GM12878 (cell line): ENCODE results near the gene PTPRS.

Source experiments
- BMI1 ChIP-seq: fragments of 450-650 bp; IDR thresholded peaks from 2 replicates; pipeline ENCODE4 v1.6.1; 2016; ENCODE audit warnings: mild to moderate bottlenecking, moderate library complexity, borderline replicate concordance
- IRF4 ChIP-seq: IDR thresholded peaks from 2 replicates; pipeline ENCODE4 v1.6.1; 2011; ENCODE audit warnings: low read depth, low read length
- MTA3 ChIP-seq: IDR thresholded peaks from 2 replicates; pipeline ENCODE4 v1.6.1; 2012; ENCODE audit warnings: low read length, inconsistent platforms, borderline replicate concordance
- POLR2A ChIP-seq: IDR thresholded peaks from 2 replicates; pipeline ENCODE4 v1.6.1; 2011; ENCODE audit warnings: low read depth, mild to moderate bottlenecking, low read length
- YY1 ChIP-seq: IDR thresholded peaks from 2 replicates; pipeline ENCODE4 v1.6.1; 2011; ENCODE audit warnings: low read depth, mild to moderate bottlenecking, low read length
- TF ChIP-seq, protein P1 (sequence below), 3 experiments: IDR thresholded peaks in 2 of 3; conservative IDR thresholded peaks in 1 of 3; 2 replicates each; pipeline ENCODE4 v1.5.1; 2011; ENCODE audit warnings: low read depth in 3 of 3, low read length in 3 of 3, mild to moderate bottlenecking in 3 of 3, control low read depth in 2 of 3, moderate library complexity in 2 of 3, inconsistent platforms in 1 of 3, mixed read lengths in 1 of 3; ENCODE audit not compliant: control insufficient read depth in 2 of 3, insufficient read depth in 1 of 3; ENCODE audit errors: extremely low read depth in 1 of 3
- TF ChIP-seq, protein P2 (sequence below): fragments of 450-650 bp; IDR thresholded peaks from 2 replicates; pipeline ENCODE4 v1.6.1; 2014; ENCODE audit warnings: mild to moderate bottlenecking

DNA sequence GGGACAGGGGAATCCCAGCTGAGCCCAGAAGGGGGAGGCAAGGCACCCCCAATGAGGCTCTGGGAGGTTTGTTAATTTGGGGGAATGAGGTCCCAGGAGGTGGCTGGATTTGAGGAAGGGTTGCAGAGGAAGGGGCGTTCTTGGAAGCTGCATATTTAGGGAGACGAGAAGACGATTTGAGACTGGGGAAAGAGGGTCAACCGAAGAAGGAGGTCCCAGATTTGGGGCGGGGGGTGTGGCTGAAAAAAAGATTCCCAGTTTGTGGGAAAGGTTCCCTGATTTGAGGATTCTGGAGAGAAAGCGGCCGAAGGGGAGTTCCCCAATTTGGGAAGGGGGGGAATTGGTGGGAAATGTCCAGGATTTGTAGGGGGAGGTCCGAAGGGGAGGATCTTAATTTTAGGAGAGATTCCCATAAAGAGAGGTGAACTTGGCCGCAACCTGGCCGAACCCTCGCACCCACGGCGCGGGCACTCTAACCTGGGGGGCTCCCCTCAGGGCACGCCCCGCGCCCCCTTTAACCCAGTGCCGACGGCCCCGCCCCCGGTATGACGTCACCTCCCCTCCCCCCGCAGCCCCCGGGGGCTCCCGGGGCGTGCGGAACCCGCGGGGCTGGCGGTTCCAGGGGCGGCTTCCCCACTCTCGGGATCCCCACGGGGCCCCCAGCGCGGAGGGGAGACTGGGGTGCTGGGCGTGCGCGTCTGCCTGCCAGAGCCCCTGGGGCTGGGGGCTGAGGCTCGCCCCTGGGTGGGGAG lies 1.2 kb downstream of the PTPRS start:
- TF ChIP-seq IRF4 = no peak
- TF ChIP-seq, protein P1, sequence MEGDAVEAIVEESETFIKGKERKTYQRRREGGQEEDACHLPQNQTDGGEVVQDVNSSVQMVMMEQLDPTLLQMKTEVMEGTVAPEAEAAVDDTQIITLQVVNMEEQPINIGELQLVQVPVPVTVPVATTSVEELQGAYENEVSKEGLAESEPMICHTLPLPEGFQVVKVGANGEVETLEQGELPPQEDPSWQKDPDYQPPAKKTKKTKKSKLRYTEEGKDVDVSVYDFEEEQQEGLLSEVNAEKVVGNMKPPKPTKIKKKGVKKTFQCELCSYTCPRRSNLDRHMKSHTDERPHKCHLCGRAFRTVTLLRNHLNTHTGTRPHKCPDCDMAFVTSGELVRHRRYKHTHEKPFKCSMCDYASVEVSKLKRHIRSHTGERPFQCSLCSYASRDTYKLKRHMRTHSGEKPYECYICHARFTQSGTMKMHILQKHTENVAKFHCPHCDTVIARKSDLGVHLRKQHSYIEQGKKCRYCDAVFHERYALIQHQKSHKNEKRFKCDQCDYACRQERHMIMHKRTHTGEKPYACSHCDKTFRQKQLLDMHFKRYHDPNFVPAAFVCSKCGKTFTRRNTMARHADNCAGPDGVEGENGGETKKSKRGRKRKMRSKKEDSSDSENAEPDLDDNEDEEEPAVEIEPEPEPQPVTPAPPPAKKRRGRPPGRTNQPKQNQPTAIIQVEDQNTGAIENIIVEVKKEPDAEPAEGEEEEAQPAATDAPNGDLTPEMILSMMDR (IDR thresholded peaks at IDR 0.05 in 2 of 3, conservative IDR thresholded peaks at IDR 0.05 in 1 of 3; ENCODE audit: control insufficient read depth in 2 of 3, extremely low read depth in 1 of 3, insufficient read depth in 1 of 3, low read depth in 3 of 3, low read length in 3 of 3) = no peak
- no peak for TF ChIP-seq MTA3
- no peak for TF ChIP-seq BMI1
- TF ChIP-seq, protein P2, sequence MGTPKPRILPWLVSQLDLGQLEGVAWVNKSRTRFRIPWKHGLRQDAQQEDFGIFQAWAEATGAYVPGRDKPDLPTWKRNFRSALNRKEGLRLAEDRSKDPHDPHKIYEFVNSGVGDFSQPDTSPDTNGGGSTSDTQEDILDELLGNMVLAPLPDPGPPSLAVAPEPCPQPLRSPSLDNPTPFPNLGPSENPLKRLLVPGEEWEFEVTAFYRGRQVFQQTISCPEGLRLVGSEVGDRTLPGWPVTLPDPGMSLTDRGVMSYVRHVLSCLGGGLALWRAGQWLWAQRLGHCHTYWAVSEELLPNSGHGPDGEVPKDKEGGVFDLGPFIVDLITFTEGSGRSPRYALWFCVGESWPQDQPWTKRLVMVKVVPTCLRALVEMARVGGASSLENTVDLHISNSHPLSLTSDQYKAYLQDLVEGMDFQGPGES = no peak
- no peak for TF ChIP-seq POLR2A
- TF ChIP-seq YY1 = no peak
